NCI-H1417 treated with DMSO at 0.1 percent for 48 hours (cell line): Measurements from ENCODE around the gene MSANTD2.
"Not testable (repeated sequence)": the region's sequence is repeated elsewhere in the genome, so short reads cannot be mapped to it uniquely, and the experiment has no call there.

Experiments used
- DNase-seq: peaks from one replicate; lab custom pipeline; 2025; lab: John Stamatoyannopoulos, UW

Gene MSANTD2

DNA sequence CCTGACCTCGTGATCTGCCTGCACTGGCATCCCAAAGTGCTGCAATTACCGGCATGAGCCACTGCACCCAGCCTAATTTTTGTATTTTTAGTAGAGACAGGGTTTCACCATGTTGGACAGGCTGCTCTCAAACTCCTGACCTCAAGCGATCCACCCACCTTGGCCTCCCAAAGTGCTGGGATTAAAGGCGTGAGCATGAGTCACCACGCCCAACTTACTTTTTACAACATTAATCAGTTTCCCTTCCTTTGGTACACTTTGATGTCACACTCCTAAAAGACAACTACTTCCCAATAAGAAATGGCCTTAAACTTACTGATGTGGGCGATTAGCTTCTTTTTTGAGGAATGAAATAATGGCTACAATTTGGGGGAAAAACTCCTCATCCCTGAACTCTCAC lies 29.2 kb downstream of the MSANTD2 start:
- not testable (repeated sequence) for DNase-seq

- DNase-seq, result no peak
These were observed 30.1 kb downstream of the MSANTD2 start for GRCh38 chr11:124769806-124770774.

DNA sequence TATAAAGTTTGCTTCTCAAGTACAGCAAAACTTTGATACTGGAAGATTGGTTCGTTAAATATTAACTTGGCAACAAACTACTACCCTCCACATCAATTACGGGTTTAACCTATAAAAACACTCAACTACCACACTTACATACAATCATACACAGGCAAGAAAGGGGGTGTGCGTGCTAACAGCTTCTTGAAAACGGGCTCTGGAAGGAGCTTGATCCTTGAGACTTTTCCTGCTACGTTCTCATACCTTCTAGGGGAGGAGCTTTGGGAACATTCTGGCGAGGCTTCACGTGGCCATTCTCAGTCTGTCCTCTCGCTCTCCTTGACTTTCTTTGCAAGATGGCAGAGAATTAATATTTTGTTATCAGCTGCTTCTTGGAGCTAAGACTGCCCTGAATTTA lies 31.3 kb downstream of the MSANTD2 start:
- DNase-seq, result no peak

- DNase-seq, result no peak
These were observed 34.0 kb downstream of the MSANTD2 start for GRCh38 chr11:124766156-124766555.

- peak; percentile 38 for DNase-seq
These were observed 36.9 kb downstream of the MSANTD2 start for GRCh38 chr11:124763156-124763947.

DNA sequence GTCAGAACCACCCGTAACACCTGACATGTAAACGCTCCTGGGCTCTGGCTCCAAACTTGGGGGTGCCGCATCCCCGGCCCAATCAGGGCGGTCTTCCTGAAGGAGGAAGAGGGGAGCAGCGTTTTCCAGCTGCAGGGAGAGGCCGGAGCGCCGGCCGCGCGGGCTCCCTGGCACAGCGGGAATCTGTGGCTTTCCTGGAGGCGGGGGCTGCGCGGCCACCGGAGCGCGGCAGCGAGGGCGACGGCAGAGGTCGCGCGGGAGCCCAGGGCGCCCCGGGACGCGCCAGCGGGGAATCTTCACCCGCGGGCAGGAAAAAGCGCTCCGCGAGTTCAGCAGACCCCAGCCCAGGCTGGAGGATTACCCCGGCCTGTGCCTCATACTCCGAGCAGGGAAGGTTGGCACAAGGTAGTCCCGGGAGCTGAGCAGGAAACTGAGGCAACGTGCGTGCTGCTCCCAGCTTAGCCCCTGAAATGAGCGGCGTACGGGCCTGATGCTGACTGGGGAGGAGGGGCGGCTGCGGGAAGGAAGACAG lies 37.5 kb downstream of the MSANTD2 start:
- no peak for DNase-seq

DNA sequence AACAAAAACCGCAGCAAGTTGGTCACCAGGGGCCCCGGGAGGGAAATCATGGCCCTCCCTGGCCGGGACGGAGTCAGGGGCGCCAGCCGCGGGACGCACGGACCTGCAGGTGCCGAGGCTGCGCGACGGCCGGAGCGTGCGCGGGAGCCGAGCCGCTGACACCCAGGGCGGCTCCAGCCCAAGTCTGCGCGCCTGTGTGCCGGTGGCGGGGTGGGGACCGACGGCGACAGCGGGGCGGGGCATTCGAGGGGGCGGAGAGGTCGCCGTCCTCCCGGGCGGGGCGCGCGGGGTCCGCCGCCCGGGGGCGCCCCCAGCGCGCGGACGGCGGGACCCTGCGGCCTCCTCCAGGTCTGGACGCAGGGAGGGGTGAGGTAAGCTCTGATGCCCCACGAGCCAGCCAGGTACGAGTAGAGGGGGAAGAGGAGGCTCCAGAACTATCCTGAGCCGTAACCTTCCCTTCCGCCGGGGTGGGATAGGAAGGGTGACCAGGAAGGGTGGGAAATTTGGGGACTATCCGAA lies 38.0 kb downstream of the MSANTD2 start, which contains the start of gene ESAM:
Gene ESAM (minus strand): TSS at position 186 of the 519 bp plus-strand sequence. CDS start 136 bp downstream, at position 50.
- DNase-seq, result no peak

DNA sequence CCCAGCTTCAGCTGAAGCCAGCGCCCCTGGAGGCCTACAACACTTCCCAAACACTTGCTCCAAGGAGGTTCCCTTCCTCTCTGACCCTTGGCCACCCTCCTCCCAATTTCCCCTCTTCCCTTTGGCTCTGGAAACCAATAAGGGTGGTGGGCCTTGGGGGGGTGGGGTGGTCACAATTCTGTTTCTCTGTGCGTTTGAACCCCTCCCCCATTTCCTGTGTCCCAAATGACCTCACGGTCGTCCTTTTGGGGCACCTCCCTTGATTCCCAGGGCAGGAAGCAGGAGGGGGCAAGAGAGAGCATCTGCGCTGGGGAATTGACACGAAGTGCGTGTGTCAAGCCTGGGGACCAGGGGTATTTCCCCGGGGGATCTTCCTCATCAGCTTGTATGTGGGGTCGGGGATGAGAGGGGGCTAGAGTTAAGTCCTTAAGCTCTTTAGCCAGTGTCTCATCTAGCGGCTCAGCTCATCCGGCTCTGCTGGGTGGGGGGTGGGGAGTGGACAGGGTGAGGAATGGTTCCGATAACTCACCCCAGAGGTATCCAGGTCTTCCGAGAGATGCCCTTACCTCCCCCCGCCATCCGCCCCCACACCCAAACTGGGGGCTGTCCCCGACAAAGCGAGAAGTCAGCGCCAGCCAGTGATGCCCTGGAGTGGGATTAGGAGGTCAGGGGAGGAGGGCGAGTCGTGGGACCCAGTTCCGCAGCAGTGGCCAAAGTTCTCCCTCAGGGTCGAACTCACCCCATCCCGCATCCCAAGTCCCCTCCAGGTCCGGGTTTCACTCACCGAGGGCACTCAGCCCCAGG lies 38.7 kb downstream of the MSANTD2 start:
- no peak for DNase-seq

- DNase-seq, result no peak
These were observed 39.4 kb downstream of the MSANTD2 start for GRCh38 chr11:124760806-124761205.

- no peak for DNase-seq
These were observed 40.0 kb downstream of the MSANTD2 start for GRCh38 chr11:124760205-124760652.

DNA sequence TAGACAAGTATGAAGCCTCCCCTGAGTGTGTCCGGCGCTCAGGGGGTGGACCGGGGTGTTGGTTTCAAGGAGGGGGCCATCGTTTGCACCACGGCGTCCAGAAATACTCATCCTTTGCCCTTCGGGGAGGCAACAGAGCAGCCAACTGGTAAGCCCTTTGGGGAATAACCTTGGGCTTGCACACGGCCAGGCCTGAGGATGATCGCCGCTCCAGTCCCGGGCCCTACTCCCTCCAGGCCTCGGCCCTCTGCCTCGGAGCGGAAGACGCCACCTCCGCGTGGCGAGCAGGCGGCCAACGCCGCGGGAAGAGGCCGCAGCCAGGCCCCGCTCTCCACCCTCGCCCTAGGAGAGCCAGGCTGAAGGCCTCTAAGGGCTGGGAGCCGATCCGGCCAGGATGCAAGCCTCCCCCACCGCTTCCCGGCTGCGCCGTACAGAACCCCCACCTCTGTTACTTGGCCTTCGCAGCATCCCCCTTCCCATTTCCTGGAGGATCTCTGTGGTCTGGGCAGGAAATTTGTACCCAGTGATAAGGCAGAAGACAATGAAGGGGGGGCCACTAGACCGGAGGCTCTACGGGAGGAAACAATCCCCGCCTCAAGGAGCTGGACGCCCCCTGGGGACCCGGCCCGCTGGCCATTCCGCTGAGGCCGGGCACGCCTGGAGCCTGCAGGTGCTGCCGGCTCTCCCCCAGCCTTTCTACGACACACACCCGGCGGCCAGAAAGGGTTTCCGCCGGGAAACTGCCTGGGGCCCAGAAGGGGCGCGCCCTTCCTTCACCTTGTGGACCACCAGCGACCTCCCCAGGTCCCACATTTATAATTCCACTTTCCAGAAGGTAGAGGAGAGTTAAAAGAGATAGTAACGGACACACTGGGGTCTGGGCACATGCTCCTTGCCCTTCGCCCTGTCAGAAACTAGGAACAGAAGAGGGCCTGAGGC lies 40.7 kb downstream of the MSANTD2 start:
- DNase-seq, result no peak

- no peak for DNase-seq
These were observed 41.6 kb downstream of the MSANTD2 start for GRCh38 chr11:124758355-124759265.

DNA sequence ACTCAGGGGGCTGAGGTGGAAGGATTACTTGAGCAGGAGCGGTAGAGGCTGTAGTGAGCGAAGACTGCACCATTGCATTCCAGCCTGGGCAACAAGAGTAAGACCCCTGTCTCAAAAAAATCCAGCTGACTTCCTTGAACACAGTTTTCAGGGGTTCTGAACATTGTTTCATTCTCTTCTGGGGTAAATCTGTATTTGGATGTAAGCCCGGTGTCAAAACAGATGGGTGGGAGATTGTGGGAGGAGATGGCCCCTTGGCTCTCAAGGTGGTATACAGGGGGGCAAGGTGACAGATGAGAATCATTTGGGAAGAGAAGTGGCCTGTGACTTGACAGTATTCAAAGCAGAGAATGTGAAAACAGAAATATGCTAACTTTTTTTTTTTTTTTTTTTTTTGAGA lies 42.9 kb downstream of the MSANTD2 start:
- DNase-seq, result no peak

DNA sequence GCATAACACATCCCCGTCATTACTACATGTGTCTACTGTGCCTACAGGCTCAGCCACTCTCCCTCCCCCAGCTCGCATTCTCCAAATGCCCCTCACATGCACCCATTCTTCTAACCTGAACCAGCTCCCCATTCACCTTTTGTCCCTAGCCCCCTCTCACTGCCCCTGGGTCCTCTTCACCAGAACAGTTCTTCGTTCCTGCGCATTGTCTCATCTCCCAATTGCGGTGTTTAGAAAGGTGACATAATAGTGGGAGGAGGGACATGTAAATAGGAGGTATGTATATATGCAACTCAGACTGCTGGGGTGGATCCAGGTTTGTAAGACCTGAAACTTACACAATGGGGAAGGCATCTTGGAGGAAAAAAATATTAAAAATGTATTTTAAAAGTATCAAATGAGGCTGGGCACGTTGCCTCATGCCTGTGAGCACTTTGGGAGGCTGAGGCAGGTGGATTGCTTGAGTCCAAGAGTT lies 43.4 kb downstream of the MSANTD2 start:
- DNase-seq, result no peak

DNA sequence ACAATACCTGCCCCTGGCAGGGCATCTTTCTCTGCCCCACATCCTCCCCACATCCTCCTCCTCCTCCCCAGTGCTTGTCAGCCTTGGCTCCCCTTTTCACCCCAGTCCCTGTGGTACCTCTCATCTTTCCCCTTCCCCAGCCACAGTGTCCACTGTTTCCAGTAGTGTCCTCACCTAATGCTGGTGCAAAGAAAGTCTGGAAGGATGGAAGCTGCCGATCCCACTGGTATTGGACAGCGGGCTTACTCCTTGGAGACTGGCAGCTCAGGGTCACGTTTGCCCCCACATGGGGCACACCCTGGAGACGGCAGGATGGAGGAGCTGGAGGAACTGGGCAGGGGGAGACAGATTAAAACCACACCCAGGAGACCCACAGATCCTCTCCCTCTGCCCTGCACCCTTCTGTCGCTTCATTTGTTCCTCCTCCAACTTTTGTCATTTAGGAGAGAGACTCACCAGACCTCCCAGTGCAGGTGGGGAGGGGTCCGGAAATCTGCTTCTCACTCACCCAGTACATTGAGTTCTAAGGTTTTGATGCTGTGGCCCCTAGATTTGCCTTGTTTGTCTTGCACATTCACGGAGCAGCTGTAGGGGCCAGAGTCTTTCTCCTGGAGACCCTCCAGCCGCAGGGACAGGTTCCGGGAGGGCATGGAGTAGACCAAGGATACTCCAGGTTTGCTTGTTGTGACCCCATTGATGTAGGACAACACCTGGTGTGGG lies 44.0 kb downstream of the MSANTD2 start:
- no peak for DNase-seq

DNA sequence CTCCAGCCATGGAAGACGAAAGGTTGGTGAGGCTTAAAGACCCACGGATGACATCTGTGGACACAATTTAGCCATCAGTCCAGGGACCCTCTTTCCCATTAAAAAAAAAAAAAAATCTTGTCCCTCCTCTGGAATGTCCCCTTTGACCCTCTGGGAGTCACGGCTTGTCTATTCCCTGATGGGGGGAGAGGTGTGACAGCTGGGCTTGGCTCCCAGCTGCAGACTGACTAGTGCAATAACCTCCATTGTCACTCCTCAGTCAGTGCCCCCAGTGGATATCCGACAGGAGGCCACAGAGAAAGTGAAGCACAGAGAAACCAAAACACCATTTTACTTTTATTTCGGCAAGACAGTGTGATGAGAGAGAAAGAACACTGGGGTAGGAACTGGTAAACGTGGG lies 45.5 kb downstream of the MSANTD2 start:
- no peak for DNase-seq

- no peak for DNase-seq
These were observed 45.9 kb downstream of the MSANTD2 start for GRCh38 chr11:124754309-124754708.

DNA sequence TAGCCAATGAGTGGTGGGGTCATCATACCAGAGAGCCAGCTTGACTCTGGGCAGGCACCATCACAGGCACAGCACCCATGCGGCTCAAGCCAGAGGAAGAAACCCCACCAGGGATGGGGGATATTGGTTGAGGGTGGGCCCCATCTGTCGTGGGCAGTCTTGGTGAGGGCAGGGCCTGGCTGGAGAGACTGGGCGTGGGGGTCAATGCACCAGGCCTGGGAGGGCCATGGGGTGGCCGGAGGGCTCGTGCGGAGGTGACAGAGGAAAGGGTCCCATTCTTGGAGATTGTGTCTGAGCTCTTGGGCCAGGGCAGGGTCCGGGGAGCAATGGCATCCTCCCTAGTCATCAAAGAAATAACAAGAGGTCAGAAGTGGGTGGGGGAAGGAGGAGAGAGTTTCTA lies 46.6 kb downstream of the MSANTD2 start:
- DNase-seq, result no peak
